GM03348 (cell line): ENCODE data around the gene BLVRB.

Source experiments
- DNase-seq: peaks from one replicate; pipeline ENCODE4 v3.0.0; 2012; ENCODE audit warnings: low spot score

BLVRB gene

DNA sequence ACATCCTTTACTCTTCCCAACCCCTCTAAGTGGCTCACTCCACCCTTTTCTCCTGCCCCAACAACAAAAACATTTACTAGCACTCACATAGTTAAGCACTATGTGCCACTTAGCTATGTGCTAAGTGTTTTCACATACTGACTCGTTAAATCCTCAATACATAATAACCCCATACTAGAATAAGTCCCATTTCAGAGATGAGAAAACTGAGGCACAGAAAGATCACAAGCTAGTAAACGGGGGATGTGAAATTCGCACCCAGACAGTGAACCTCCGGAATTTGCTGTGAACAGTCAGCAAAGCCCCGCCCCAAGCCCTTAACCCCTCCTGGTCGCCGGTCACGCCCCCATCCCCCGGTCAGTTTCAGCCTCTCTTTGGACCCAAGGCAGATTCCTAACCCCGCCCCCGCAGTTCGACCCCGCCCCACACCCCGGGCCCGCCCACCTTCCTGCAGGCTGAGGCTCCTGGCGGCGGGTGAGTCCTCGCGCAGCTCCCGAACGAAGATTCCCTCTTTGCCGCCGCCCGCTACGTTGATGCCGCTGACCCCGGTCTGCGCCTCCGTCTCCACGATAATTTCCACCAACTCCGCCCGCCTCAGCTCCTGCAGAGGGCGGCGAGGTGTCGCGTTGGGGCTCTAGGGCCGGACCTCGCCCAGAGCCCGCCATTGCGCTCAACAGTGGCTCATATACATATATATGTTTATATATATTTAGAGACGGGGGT is 62.1 kb downstream of the BLVRB start:
- peak; percentile 97 for DNase-seq

DNA sequence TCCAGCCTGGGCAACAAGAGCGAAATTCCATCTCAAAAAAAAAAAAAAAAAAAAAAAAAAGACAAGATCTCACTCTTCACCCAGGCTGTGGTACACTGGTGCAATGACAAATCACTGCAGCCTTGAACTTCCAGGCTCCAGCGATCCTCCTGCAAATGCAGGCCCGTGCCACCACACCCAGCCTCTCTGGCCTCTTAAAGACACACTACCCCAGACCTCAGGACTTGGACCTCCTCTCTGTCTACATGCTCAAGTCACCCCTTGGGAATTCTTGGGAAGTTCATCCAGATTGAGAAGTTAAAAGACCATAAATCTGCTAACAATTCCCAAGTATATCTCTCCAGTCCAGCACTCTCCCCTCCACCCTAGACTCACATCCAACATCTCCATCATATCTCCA is 65.0 kb downstream of the BLVRB start:
- DNase-seq: peak; percentile 34

- no peak for DNase-seq
These were observed 67.0 kb downstream of the BLVRB start for GRCh38 chr19:40398417-40399131.
